ENCODE data around the gene EID2. TPM values are rescaled to one million over a fixed set of nuclear protein-coding genes. Genes with fewer than 3 reads are reported as not detected.

Gene EID2
- total and polyA plus RNA-seq, 8 donors, result 3.3 to 10.8 (median 5.7) TPM

GRCh38 chr19:39520541-39521484 is 19.1 kb downstream of the EID2 start:
- DNase-seq (no peak), ATAC-seq (no peak), FAIRE-seq (no peak)
- 69 to 82% methylated on average over 8 of the region's 8 CpGs for WGBS, 2 donors
- Histone ChIP-seq H3K9me3 (no peaks in the 10 kb centered on the region), H3K36me3 (no peaks in the 10 kb centered on the region), H3K27ac (no peak overlapping the region), H3K4me1 (no peaks in the 10 kb centered on the region), H3K27me3 (peaks cover 0 to 6% (median 0%) of the 10 kb centered on the region in 4 donors), H3K4me3 (no peak overlapping the region)
- no peak for TF ChIP-seq CTCF (IDR thresholded peaks at IDR 0.05)
- intact Hi-C loops (cut with DNase I), result no loop called here

- DNase-seq, result no peak
- FAIRE-seq, result no peak
Measured at GRCh38 chr19:39518975-39519374, 21.0 kb downstream of the EID2 start.

GRCh38 chr19:39518458-39518857 is 21.5 kb downstream of the EID2 start:
- Histone ChIP-seq H3K4me1 (no peaks in the 10 kb centered on the region), H3K4me3 (no peak overlapping the region), H3K36me3 (no peaks in the 10 kb centered on the region), H3K27ac (no peak overlapping the region), H3K9me3 (no peaks in the 10 kb centered on the region), H3K27me3 (peaks cover 0 to 27% (median 2%) of the 10 kb centered on the region in 4 donors)
- FAIRE-seq (no peak), DNase-seq (no peak), ATAC-seq (no peak)
- intact Hi-C loops (cut with DNase I), result no loop called here
- WGBS, 2 donors, result 59 to 60% methylated on average over 5 of the region's 5 CpGs
- no peak for TF ChIP-seq CTCF (IDR thresholded peaks at IDR 0.05)

More at GRCh38 chr19:39518975-39519374, 21.0 kb downstream of the EID2 start:
- intact Hi-C loops (cut with DNase I), result no loop called here
- peaks cover 0 to 24% (median 2%) of the 10 kb centered on the region in 4 donors for H3K27me3 ChIP-seq
- H3K36me3 ChIP-seq, result no peaks in the 10 kb centered on the region
- no peaks in the 10 kb centered on the region for H3K9me3 ChIP-seq
- no peak for TF ChIP-seq CTCF (IDR thresholded peaks at IDR 0.05)
- 45 to 46% methylated on average over 9 of the region's 9 CpGs for WGBS, 2 donors
- H3K4me3 ChIP-seq, result no peak overlapping the region
- no peak overlapping the region for H3K27ac ChIP-seq
- ATAC-seq, result no peak
- H3K4me1 ChIP-seq, result no peaks in the 10 kb centered on the region

- no peaks in the 10 kb centered on the region for H3K4me1 ChIP-seq
- TF ChIP-seq CTCF (IDR thresholded peaks at IDR 0.05), result no peak
- DNase-seq (no peak), FAIRE-seq (no peak), ATAC-seq (no peak)
- no peak overlapping the region for H3K27ac ChIP-seq
- H3K4me3 ChIP-seq, result no peak overlapping the region
- no peaks in the 10 kb centered on the region for H3K36me3 ChIP-seq
- 68 to 73% methylated on average over 3 of the region's 3 CpGs for WGBS, 2 donors
- intact Hi-C loops (cut with DNase I), result no loop called here
- peaks cover 0 to 27% (median 2%) of the 10 kb centered on the region in 4 donors for H3K27me3 ChIP-seq
- no peaks in the 10 kb centered on the region for H3K9me3 ChIP-seq
Measured at GRCh38 chr19:39517432-39517831, 22.5 kb downstream of the EID2 start.

- no peaks in the 10 kb centered on the region for H3K36me3 ChIP-seq
- FAIRE-seq (no peak), DNase-seq (no peak), ATAC-seq (no peak)
- no peaks in the 10 kb centered on the region for H3K4me1 ChIP-seq
- H3K27ac ChIP-seq, result no peak overlapping the region
- intact Hi-C loops (cut with DNase I), result no loop called here
- 58 to 60% methylated on average over 6 of the region's 6 CpGs for WGBS, 2 donors
- no peaks in the 10 kb centered on the region for H3K9me3 ChIP-seq
- H3K4me3 ChIP-seq, result no peak overlapping the region
- no peak for TF ChIP-seq CTCF (IDR thresholded peaks at IDR 0.05)
- H3K27me3 ChIP-seq, result peaks cover 0 to 27% (median 2%) of the 10 kb centered on the region in 4 donors
Measured at GRCh38 chr19:39516270-39516669, 23.7 kb downstream of the EID2 start.

Data from pancreas (tissue), 10 donors.